Fibroblast of skin of right biceps (primary cell): ENCODE measurements around the gene FNDC3B.
"Not testable (repeated sequence)": the region's sequence is repeated elsewhere in the genome, so short reads cannot be mapped to it uniquely, and the experiment has no call there.

Source experiments
- DNase-seq: peaks from one replicate; pipeline ENCODE4 v3.0.0-alpha.2; 2013

FNDC3B gene

GRCh38 chr3:172039436-172040077, at the start of gene FNDC3B:
Gene FNDC3B (plus strand): TSS chr3:172039578. CDS start chr3:172112480, 72,902 bp downstream.
- DNase-seq, result peak; percentile 98

- DNase-seq, result not testable (repeated sequence)
Observed at GRCh38 chr3:171990239-171990638, 49.1 kb upstream of the FNDC3B start.

GRCh38 chr3:171991166-171991565, 48.2 kb upstream of the FNDC3B start:
- DNase-seq, result no peak

- peak; percentile 95 for DNase-seq
Observed at GRCh38 chr3:171994646-171995428, 44.5 kb upstream of the FNDC3B start.

- no peak for DNase-seq
Observed at GRCh38 chr3:171995486-171995885, 43.9 kb upstream of the FNDC3B start.

GRCh38 chr3:171996178-171996817, 43.1 kb upstream of the FNDC3B start:
- no peak for DNase-seq

GRCh38 chr3:171998731-171999130, 40.6 kb upstream of the FNDC3B start:
- not testable (repeated sequence) for DNase-seq

- DNase-seq, result not testable (repeated sequence)
Observed at GRCh38 chr3:172001616-172002015, 37.8 kb upstream of the FNDC3B start.

GRCh38 chr3:172002512-172003078, 36.8 kb upstream of the FNDC3B start:
- no peak for DNase-seq

- no peak for DNase-seq
Observed at GRCh38 chr3:172003146-172003545, 36.2 kb upstream of the FNDC3B start.

- no peak for DNase-seq
Observed at GRCh38 chr3:172007065-172007370, 32.4 kb upstream of the FNDC3B start.

- DNase-seq, result no peak
Observed at GRCh38 chr3:172009803-172010202, 29.6 kb upstream of the FNDC3B start.

- DNase-seq, result no peak
Observed at GRCh38 chr3:172012775-172013174, 26.6 kb upstream of the FNDC3B start.

GRCh38 chr3:172014145-172014544, 25.2 kb upstream of the FNDC3B start:
- DNase-seq, result no peak

- no peak for DNase-seq
Observed at GRCh38 chr3:172018364-172018763, 21.0 kb upstream of the FNDC3B start.

- DNase-seq, result no peak
Observed at GRCh38 chr3:172020763-172021162, 18.6 kb upstream of the FNDC3B start.

- no peak for DNase-seq
Observed at GRCh38 chr3:172021164-172021563, 18.2 kb upstream of the FNDC3B start.

- no peak for DNase-seq
Observed at GRCh38 chr3:172021859-172022258, 17.5 kb upstream of the FNDC3B start.

GRCh38 chr3:172023915-172024314, 15.5 kb upstream of the FNDC3B start:
- no peak for DNase-seq

GRCh38 chr3:172024679-172025078, 14.7 kb upstream of the FNDC3B start:
- no peak for DNase-seq

- DNase-seq, result no peak
Observed at GRCh38 chr3:172029425-172030098, 9.8 kb upstream of the FNDC3B start.

GRCh38 chr3:172030181-172030580, 9.2 kb upstream of the FNDC3B start:
- DNase-seq, result no peak

- no peak for DNase-seq
Observed at GRCh38 chr3:172031996-172032395, 7.4 kb upstream of the FNDC3B start.
